GM19463 (cell line): Measurements from ENCODE around the gene SYT10.
"Not testable (repeated sequence)": the region's sequence is repeated elsewhere in the genome, so short reads cannot be mapped to it uniquely, and the experiment has no call there.

Source experiments
- ATAC-seq: cut with Tn5 transposase; IDR thresholded peaks from one replicate; pipeline ENCODE4 v1.9.1; 2021; ENCODE audit warnings: mild to moderate bottlenecking, moderate library complexity; ENCODE audit not compliant: unreplicated experiment

SYT10 gene

GRCh38 chr12:33357181-33357580 is 82.4 kb downstream of the SYT10 start:
- ATAC-seq: no peak

- no peak for ATAC-seq
Observed at GRCh38 chr12:33349791-33350190, 89.8 kb downstream of the SYT10 start.

- ATAC-seq: not testable (repeated sequence)
Observed at GRCh38 chr12:33331961-33332398, 107.6 kb downstream of the SYT10 start.

- ATAC-seq: no peak
Observed at GRCh38 chr12:33330940-33331339, 108.7 kb downstream of the SYT10 start.
